Measurements from ENCODE around the gene CYB5R2. TPM values are rescaled to one million over a fixed set of nuclear protein-coding genes. Genes with fewer than 3 reads are reported as not detected.

The CYB5R2 gene
- total RNA-seq, 4 donors from 2014 or later = 2.7 to 21.3 (median 4.2) TPM; not detected in 1

DNA sequence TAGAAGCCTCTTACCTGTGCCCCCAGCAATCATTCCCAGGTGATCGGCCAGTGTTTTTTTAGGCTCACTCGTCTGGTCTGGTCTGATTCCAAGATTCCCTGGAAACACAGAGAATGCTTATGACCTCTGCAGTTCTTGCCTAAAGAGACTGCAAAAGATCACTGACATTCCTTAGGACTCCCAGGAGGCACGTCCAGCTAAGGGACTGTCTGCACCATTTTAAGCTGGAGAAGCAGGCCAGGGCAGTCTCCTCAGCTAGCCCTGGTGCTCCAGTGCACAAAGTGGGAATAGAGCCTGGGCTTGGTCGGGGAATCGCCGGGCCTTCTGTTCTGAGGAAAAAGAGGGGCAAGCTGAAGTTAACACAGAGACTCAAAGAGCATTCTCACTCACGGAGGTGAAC, 4.8 kb downstream of the CYB5R2 start:
- H3K27ac ChIP-seq = no peak overlapping the region

DNA sequence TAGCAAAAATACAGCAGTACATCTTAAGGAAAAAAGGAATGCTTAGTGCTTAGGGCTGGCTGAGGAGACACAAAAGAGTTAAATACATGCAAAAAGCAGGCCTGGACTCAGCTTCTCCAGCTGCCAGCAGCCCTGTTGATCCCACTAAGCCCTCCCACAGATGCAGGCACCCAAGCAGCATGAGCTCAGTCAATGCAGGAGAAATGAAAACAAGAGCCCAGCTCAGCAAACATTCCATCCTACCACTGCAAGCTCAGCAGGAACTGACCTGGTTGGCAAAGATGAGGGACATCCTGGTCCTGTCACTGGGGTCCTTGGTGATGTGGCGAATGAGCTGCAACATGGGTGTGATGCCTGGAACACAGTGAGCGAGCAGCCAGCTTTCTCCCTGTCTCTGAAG, 5.8 kb downstream of the CYB5R2 start:
- Histone ChIP-seq H3K36me3 (no peaks in the 10 kb centered on the region), H3K27ac (no peak overlapping the region), H3K27me3 (no peaks in the 10 kb centered on the region), H3K9me3 (no peaks in the 10 kb centered on the region), H3K4me1 (peaks cover 0 to 3% (median 0%) of the 10 kb centered on the region in 4 donors), H3K4me3 (no peak overlapping the region)
- TF ChIP-seq, protein P1, sequence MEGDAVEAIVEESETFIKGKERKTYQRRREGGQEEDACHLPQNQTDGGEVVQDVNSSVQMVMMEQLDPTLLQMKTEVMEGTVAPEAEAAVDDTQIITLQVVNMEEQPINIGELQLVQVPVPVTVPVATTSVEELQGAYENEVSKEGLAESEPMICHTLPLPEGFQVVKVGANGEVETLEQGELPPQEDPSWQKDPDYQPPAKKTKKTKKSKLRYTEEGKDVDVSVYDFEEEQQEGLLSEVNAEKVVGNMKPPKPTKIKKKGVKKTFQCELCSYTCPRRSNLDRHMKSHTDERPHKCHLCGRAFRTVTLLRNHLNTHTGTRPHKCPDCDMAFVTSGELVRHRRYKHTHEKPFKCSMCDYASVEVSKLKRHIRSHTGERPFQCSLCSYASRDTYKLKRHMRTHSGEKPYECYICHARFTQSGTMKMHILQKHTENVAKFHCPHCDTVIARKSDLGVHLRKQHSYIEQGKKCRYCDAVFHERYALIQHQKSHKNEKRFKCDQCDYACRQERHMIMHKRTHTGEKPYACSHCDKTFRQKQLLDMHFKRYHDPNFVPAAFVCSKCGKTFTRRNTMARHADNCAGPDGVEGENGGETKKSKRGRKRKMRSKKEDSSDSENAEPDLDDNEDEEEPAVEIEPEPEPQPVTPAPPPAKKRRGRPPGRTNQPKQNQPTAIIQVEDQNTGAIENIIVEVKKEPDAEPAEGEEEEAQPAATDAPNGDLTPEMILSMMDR (IDR thresholded peaks at IDR 0.05) = no peak
- WGBS, 2 donors (ENCODE audit: low coverage in 1 of 2) = 93% methylated on average over 2 of the region's 2 CpGs; no CpG with 5 or more reads in 1 of the 2 donors
- in situ Hi-C loops (cut with MboI; ENCODE audit: low pct_ligation_motif_present in 1 of 4, low pct_unique_long_range_greater_than_20kb in 1 of 4, low sequenced_read_pairs in 3 of 4) (loop anchor here in 3 of 4 donors (5.0 to 25.0 kb wide), 2 partner anchors 95 to 105 kb away; no protein-coding TSS in a partner anchor), intact Hi-C loops (cut with DNase I; ENCODE audit: low total_unique reads) (no loop called here)
- no peak for DNase-seq

More for the DNA sequence above, 4.8 kb downstream of the CYB5R2 start:
- Histone ChIP-seq H3K27me3 (peaks cover 8% of the 10 kb centered on the region), H3K9me3 (no peaks in the 10 kb centered on the region), H3K36me3 (no peaks in the 10 kb centered on the region), H3K4me3 (no peak overlapping the region), H3K4me1 (peaks cover 0 to 12% (median 8%) of the 10 kb centered on the region in 4 donors)
- no peak for DNase-seq
- TF ChIP-seq POLR2AphosphoS5 (IDR thresholded peaks at IDR 0.05) = no peak
- TF ChIP-seq POLR2A (IDR thresholded peaks at IDR 0.05) = no peak
- TF ChIP-seq EP300 (IDR thresholded peaks at IDR 0.05; ENCODE audit: low read depth) = no peak
- TF ChIP-seq, protein P1 (IDR thresholded peaks at IDR 0.05) = no peak
- intact Hi-C loops (cut with DNase I; ENCODE audit: low total_unique reads) = no loop called here
- in situ Hi-C loops (cut with MboI; ENCODE audit: low pct_ligation_motif_present in 1 of 4, low pct_unique_long_range_greater_than_20kb in 1 of 4, low sequenced_read_pairs in 3 of 4) = loop anchor here in 3 of 4 donors (5.0 to 25.0 kb wide), 2 partner anchors 96 to 106 kb away; no protein-coding TSS in a partner anchor
- WGBS, 2 donors (ENCODE audit: low coverage in 1 of 2) = 91% methylated on average over 6 of the region's 7 CpGs; no CpG with 5 or more reads in 1 of the 2 donors

DNA sequence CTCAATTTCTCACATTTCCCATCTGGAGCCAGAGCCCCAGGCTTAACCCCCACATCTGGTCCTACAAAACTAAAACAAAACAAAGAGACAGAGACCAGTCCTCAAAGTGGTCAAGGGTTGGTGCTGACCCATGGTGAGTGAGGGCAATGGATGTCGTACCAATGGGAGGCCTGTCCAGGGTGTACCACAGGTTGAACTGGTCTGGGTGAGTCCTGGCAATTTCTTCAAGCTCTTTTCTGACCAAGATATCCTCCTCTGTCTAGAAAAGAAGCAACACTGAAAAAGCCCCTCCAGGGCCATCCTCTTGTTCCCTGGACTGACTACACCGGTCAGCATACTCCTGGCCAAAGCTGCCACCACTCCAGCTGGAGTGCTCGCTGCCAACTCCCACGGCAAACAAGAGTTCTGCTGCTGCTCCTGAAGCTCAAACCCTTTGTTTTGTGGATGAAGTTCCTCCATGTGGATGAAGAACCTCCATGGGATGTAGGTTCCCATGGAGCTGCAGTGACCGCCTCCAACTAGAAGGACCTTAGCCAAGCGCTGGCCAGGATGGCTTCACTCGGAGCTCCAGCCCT, 6.9 kb downstream of the CYB5R2 start:
- WGBS, 2 donors (ENCODE audit: low coverage in 1 of 2) = 87 to 100% methylated on average over 1 to 7 of the region's 7 CpGs

DNA sequence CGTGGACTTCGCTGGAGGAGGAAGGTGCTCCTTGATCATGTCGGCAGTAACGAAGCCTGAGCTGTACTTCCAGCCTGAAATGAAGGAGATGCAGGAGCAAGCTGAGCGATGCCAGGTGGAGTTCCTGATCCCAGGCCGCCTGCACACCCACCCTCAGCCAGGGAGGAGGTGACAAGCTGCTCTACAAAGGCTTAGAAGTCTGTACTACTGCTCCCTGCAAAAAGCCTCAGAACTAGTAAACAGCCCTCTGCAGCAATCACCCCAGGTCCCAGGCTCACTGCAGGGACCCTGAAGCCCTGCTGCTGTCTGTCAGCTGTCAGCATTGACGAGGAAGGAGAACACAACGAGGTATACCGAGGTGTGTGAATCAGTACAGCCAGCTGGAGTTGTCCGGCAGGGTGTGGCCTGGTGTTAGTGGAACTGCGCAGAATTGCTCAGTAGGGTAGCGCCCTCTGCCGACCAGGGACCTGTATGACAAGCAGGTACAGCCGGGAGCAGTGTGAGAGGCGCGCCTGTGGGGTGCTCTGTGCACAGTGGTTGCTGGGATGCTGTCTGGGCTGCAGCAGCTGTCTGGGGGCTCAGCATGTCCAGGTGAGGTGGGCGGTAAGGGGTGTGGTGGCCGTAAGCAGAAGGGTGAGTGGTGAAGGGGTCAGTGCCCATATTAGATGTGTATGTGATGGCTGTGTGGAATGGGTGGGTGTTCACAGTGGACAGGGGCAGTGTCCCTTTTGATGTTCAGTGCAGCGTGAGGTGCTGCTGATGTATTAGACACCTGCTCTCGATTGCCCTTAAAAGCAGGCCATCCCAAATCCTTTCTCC, 7.6 kb downstream of the CYB5R2 start:
- intact Hi-C loops (cut with DNase I; ENCODE audit: low total_unique reads) (no loop called here), in situ Hi-C loops (cut with MboI; ENCODE audit: low pct_ligation_motif_present in 1 of 4, low pct_unique_long_range_greater_than_20kb in 1 of 4, low sequenced_read_pairs in 3 of 4) (loop anchor here in 3 of 4 donors (5.0 to 25.0 kb wide), 2 partner anchors 93 to 103 kb away; no protein-coding TSS in a partner anchor)
- 49% methylated on average over 20 of the region's 20 CpGs; no CpG with 5 or more reads in 1 of the 2 donors for WGBS, 2 donors (ENCODE audit: low coverage in 1 of 2)
- no peaks in the 10 kb centered on the region for H3K27me3 ChIP-seq
- no peaks in the 10 kb centered on the region for H3K9me3 ChIP-seq
- peak; percentile 89 for DNase-seq
- no peaks in the 10 kb centered on the region for H3K36me3 ChIP-seq
- peaks cover 0 to 3% (median 0%) of the 10 kb centered on the region in 4 donors for H3K4me1 ChIP-seq
- peak overlapping the region in 1 of 4 donors; percentile 13 for H3K27ac ChIP-seq
- no peak overlapping the region for H3K4me3 ChIP-seq
- TF ChIP-seq POLR2AphosphoS5 (IDR thresholded peaks at IDR 0.05) = no peak
- TF ChIP-seq, protein P1 (IDR thresholded peaks at IDR 0.05) = peak; percentile 81 to 93 (median 86)

More for the DNA sequence above, 6.9 kb downstream of the CYB5R2 start:
- H3K4me1 ChIP-seq = peaks cover 0 to 3% (median 0%) of the 10 kb centered on the region in 4 donors
- H3K27ac ChIP-seq = no peak overlapping the region
- no peaks in the 10 kb centered on the region for H3K9me3 ChIP-seq
- H3K36me3 ChIP-seq = no peaks in the 10 kb centered on the region
- in situ Hi-C loops (cut with MboI; ENCODE audit: low pct_ligation_motif_present in 1 of 4, low pct_unique_long_range_greater_than_20kb in 1 of 4, low sequenced_read_pairs in 3 of 4) (loop anchor here in 3 of 4 donors (5.0 to 25.0 kb wide), 2 partner anchors 94 to 104 kb away; no protein-coding TSS in a partner anchor), intact Hi-C loops (cut with DNase I; ENCODE audit: low total_unique reads) (no loop called here)
- no peaks in the 10 kb centered on the region for H3K27me3 ChIP-seq
- DNase-seq = no peak
- no peak overlapping the region for H3K4me3 ChIP-seq
- TF ChIP-seq, protein P1 (IDR thresholded peaks at IDR 0.05) = no peak
- TF ChIP-seq EP300 (IDR thresholded peaks at IDR 0.05; ENCODE audit: low read depth) = no peak

Measured in transverse colon (tissue), 4 donors.